Common myeloid progenitor, CD34-positive (primary cell): ENCODE results near the gene SFXN2.

Experiments used
- CTCF ChIA-PET: fragments of 350-600 bp; sonication (Branson Sonifier 250); formaldehyde crosslinking; loops from one replicate; lab custom pipeline; 2021; ENCODE audit warnings: antibody characterized with exemption; lab: Charles Lee
- POLR2A ChIA-PET: fragments of 350-600 bp; sonication (Branson Sonifier 250); formaldehyde crosslinking; loops from one replicate; lab custom pipeline; 2021; ENCODE audit warnings: antibody characterized with exemption; lab: Charles Lee
- DNase-seq, 3 donors: peaks; one replicate each; pipeline versions ENCODE4 v3.0.0 to v3.0.0-alpha.2; 2013
- H3K27ac ChIP-seq, 2 experiments: 1 replicate in 1 of 2; 2 replicates in 1 of 2; pipeline ENCODE4 v1.7.0; 2013; ENCODE audit warnings: inconsistent platforms in 2 of 2, low read length in 2 of 2, mild to moderate bottlenecking in 2 of 2, low read depth in 1 of 2, moderate library complexity in 1 of 2; ENCODE audit not compliant: severe bottlenecking in 2 of 2, insufficient read depth in 1 of 2, poor library complexity in 1 of 2
- H3K27me3 ChIP-seq, 5 experiments: replicated peaks in 2 of 5; 1 replicate in 3 of 5; 2 replicates in 2 of 5; pipeline versions ENCODE4 v1.6.1 to v1.7.0; 2013; ENCODE audit warnings: low read length in 4 of 5, mild to moderate bottlenecking in 2 of 5, moderate library complexity in 2 of 5, inconsistent platforms in 1 of 5; ENCODE audit not compliant: insufficient read depth in 5 of 5, control insufficient read depth in 4 of 5
- H3K36me3 ChIP-seq, 4 experiments: 1 replicate in 2 of 4; 2 replicates in 2 of 4; pipeline versions ENCODE4 v1.6.1 to v1.7.0; 2013; ENCODE audit warnings: low read length in 3 of 4, control low read depth in 1 of 4, mild to moderate bottlenecking in 1 of 4; ENCODE audit not compliant: control insufficient read depth in 4 of 4, insufficient read depth in 4 of 4
- H3K4me1 ChIP-seq, 4 experiments: 1 replicate in 3 of 4; 2 replicates in 1 of 4; pipeline versions ENCODE4 v1.6.1 to v1.7.1; 2013; ENCODE audit warnings: low read length in 3 of 4, mild to moderate bottlenecking in 3 of 4, control low read depth in 1 of 4, inconsistent platforms in 1 of 4, moderate library complexity in 1 of 4; ENCODE audit not compliant: control insufficient read depth in 4 of 4, insufficient read depth in 4 of 4; ENCODE audit errors: control extremely low read depth in 1 of 4
- H3K4me3 ChIP-seq, 7 experiments: 1 replicate in 4 of 7; 2 replicates in 3 of 7; pipeline versions ENCODE4 v1.5.1 to v1.7.0; 2013; ENCODE audit warnings: mild to moderate bottlenecking in 7 of 7, low read length in 6 of 7, moderate library complexity in 6 of 7, inconsistent platforms in 2 of 7, low read depth in 2 of 7, control low read depth in 1 of 7; ENCODE audit not compliant: insufficient read depth in 4 of 7, control insufficient read depth in 1 of 7; ENCODE audit errors: extremely low read depth in 1 of 7
- H3K9me3 ChIP-seq, 5 experiments: 1 replicate in 4 of 5; 2 replicates in 1 of 5; pipeline versions ENCODE4 v1.6.1 to v1.7.1; 2013; ENCODE audit warnings: low read length in 4 of 5, mild to moderate bottlenecking in 2 of 5, inconsistent platforms in 1 of 5, low read depth in 1 of 5, moderate library complexity in 1 of 5; ENCODE audit not compliant: control insufficient read depth in 4 of 5, insufficient read depth in 2 of 5; ENCODE audit errors: control extremely low read depth in 1 of 5
- WGBS: methylation state at CpG from one replicate; pipeline ENCODE4 v1.1.5; 2013; ENCODE audit not compliant: insufficient coverage; 5-methylcytosine and 5-hydroxymethylcytosine counted together

SFXN2 gene

GRCh38 chr10:102779680-102780526 is 65.5 kb downstream of the SFXN2 start:
- Histone ChIP-seq H3K4me1 (peaks cover 10 to 58% (median 39%) of the 10 kb centered on the region in 4 experiments), H3K27ac (no peak overlapping the region), H3K4me3 (no peak overlapping the region), H3K9me3 (no peaks in the 10 kb centered on the region), H3K27me3 (no peaks in the 10 kb centered on the region), H3K36me3 (peaks cover 0 to 3% (median 0%) of the 10 kb centered on the region in 4 experiments)
- POLR2A ChIA-PET = interaction anchor here (0.6 kb wide), 1 partner anchor 255 kb away, joined by 5 read pairs; no protein-coding TSS in a partner anchor
- CTCF ChIA-PET = interaction anchor here (1.1 to 8.4 kb wide), 3 partner anchors 9 to 26 kb away, joined by 3 to 60 read pairs (median 5); no protein-coding TSS in a partner anchor
- no peak for DNase-seq
- WGBS = 87% methylated on average over 10 of the region's 10 CpGs

- Histone ChIP-seq H3K36me3 (peaks cover 0 to 3% (median 0%) of the 10 kb centered on the region in 4 experiments), H3K4me3 (no peak overlapping the region), H3K9me3 (no peaks in the 10 kb centered on the region), H3K27me3 (no peaks in the 10 kb centered on the region), H3K4me1 (peaks cover 7 to 58% (median 37%) of the 10 kb centered on the region in 4 experiments), H3K27ac (no peak overlapping the region)
- DNase-seq = no peak
- ChIA-PET POLR2A (no interaction called here), CTCF (interaction anchor here (8.4 kb wide), 1 partner anchor 27 kb away, joined by 60 read pairs; no protein-coding TSS in a partner anchor)
- WGBS = 100% methylated on average over 1 of the region's 1 CpG
Measured at GRCh38 chr10:102780527-102780808, 66.0 kb downstream of the SFXN2 start.

GRCh38 chr10:102781090-102781920 is 66.9 kb downstream of the SFXN2 start:
- CTCF ChIA-PET = interaction anchor here (1.1 to 8.4 kb wide), 4 partner anchors 8 to 28 kb away, joined by 3 to 60 read pairs (median 4); no protein-coding TSS in a partner anchor
- Histone ChIP-seq H3K27me3 (no peaks in the 10 kb centered on the region), H3K36me3 (peaks cover 0 to 3% (median 0%) of the 10 kb centered on the region in 4 experiments), H3K9me3 (no peaks in the 10 kb centered on the region), H3K4me3 (peak overlapping the region in 2 of 7 experiments; percentile 35 to 44), H3K27ac (peak overlapping the region in 1 of 2 experiments; percentile 31), H3K4me1 (peaks cover 10 to 55% (median 36%) of the 10 kb centered on the region in 4 experiments)
- 49% methylated on average over 6 of the region's 8 CpGs for WGBS
- POLR2A ChIA-PET = no interaction called here
- peak; percentile 37 to 74 (median 68) for DNase-seq

- no peak overlapping the region for H3K4me3 ChIP-seq
- H3K36me3 ChIP-seq = peaks cover 0 to 3% (median 0%) of the 10 kb centered on the region in 4 experiments
- peaks cover 16 to 55% (median 36%) of the 10 kb centered on the region in 4 experiments for H3K4me1 ChIP-seq
- ChIA-PET POLR2A (no interaction called here), CTCF (interaction anchor here (1.1 to 8.4 kb wide), 4 partner anchors 9 to 29 kb away, joined by 3 to 60 read pairs (median 4); no protein-coding TSS in a partner anchor)
- no peak overlapping the region for H3K27ac ChIP-seq
- no peaks in the 10 kb centered on the region for H3K9me3 ChIP-seq
- DNase-seq = no peak
- 92% methylated on average over 2 of the region's 6 CpGs for WGBS
- no peaks in the 10 kb centered on the region for H3K27me3 ChIP-seq
Measured at GRCh38 chr10:102781921-102782557, 67.6 kb downstream of the SFXN2 start.

- Histone ChIP-seq H3K36me3 (peaks cover 0 to 3% (median 0%) of the 10 kb centered on the region in 4 experiments), H3K4me3 (no peak overlapping the region), H3K4me1 (peaks cover 17 to 59% (median 37%) of the 10 kb centered on the region in 4 experiments), H3K27me3 (no peaks in the 10 kb centered on the region), H3K27ac (no peak overlapping the region), H3K9me3 (no peaks in the 10 kb centered on the region)
- ChIA-PET CTCF (interaction anchor here (1.5 to 8.4 kb wide), 2 partner anchors 8 to 29 kb away, joined by 3 to 60 read pairs; no protein-coding TSS in a partner anchor), POLR2A (interaction anchor here (0.6 kb wide), 1 partner anchor 10 kb away, joined by 5 read pairs; no protein-coding TSS in a partner anchor)
- 89% methylated on average over 16 of the region's 18 CpGs for WGBS
- DNase-seq = no peak
Measured at GRCh38 chr10:102782673-102783551, 68.5 kb downstream of the SFXN2 start.

DNA sequence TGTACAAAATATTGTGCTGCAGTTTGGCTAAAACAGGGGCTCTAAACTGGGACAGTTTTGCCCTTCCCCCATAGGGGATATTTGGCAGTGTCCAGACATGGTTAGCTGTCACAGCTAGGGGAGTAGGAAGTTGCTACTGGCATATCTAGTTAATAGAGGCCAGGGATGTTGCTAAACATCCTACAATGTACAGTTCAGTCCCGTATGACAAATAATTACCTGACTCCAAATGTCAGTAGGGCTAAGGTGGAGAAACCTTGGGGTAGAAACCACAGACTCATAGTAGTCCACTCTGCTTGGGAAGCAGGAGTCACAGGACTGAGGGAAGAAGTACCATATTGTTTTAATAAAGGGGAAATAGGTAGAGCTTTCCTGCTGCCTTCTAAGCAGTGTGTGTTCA is 69.1 kb downstream of the SFXN2 start:
- ChIA-PET POLR2A (interaction anchor here (0.6 kb wide), 1 partner anchor 11 kb away, joined by 5 read pairs; no protein-coding TSS in a partner anchor), CTCF (no interaction called here)
- H3K36me3 ChIP-seq = no peaks in the 10 kb centered on the region
- H3K27ac ChIP-seq = no peak overlapping the region
- H3K27me3 ChIP-seq = no peaks in the 10 kb centered on the region
- WGBS = no CpG with 5 or more reads among the region's 1 CpG
- H3K4me3 ChIP-seq = no peak overlapping the region
- H3K4me1 ChIP-seq = peaks cover 17 to 59% (median 37%) of the 10 kb centered on the region in 4 experiments
- no peaks in the 10 kb centered on the region for H3K9me3 ChIP-seq
- DNase-seq = no peak
